Measurements from ENCODE around the gene ANKLE1. TPM values are rescaled to one million over a fixed set of nuclear protein-coding genes. Genes with fewer than 3 reads are reported as not detected.

Gene ANKLE1
- total RNA-seq, 1 donor from 2014 or later = 3.6 TPM

- DNase-seq (ENCODE audit: low spot score in 2 of 2, unreplicated experiment in 2 of 2) = no peak
Measured at GRCh38 chr19:17242431-17243208, 39.1 kb upstream of the ANKLE1 start.

GRCh38 chr19:17243211-17243829 lies 38.4 kb upstream of the ANKLE1 start:
- no peaks in the 10 kb centered on the region for H3K9me3 Mint-ChIP-seq
- DNase-seq (ENCODE audit: low spot score in 2 of 2, unreplicated experiment in 2 of 2) = no peak
- TF ChIP-seq CTCF (IDR thresholded peaks at IDR 0.05; ENCODE audit: unreplicated experiment) = no peak
- peaks cover 44% of the 10 kb centered on the region for H3K4me1 Mint-ChIP-seq
- no peaks in the 10 kb centered on the region for H3K27me3 Mint-ChIP-seq (ENCODE audit: low read depth)
- peak overlapping the region; percentile 89 for H3K27ac Mint-ChIP-seq
- peak overlapping the region; percentile 89 for H3K4me3 Mint-ChIP-seq
- H3K36me3 Mint-ChIP-seq = peaks cover 2% of the 10 kb centered on the region

More at GRCh38 chr19:17242431-17243208, 39.1 kb upstream of the ANKLE1 start:
- Mint-ChIP-seq H3K27ac (peak overlapping the region; percentile 69), H3K9me3 (no peaks in the 10 kb centered on the region), H3K4me1 (peaks cover 41% of the 10 kb centered on the region), H3K27me3 (ENCODE audit: low read depth) (no peaks in the 10 kb centered on the region), H3K4me3 (peak overlapping the region; percentile 89), H3K36me3 (peaks cover 7% of the 10 kb centered on the region)
- no peak for TF ChIP-seq CTCF (IDR thresholded peaks at IDR 0.05; ENCODE audit: unreplicated experiment)

- no peak for TF ChIP-seq CTCF (IDR thresholded peaks at IDR 0.05; ENCODE audit: unreplicated experiment)
- H3K27me3 Mint-ChIP-seq (ENCODE audit: low read depth) = no peaks in the 10 kb centered on the region
- no peaks in the 10 kb centered on the region for H3K36me3 Mint-ChIP-seq
- peak overlapping the region; percentile 89 for H3K27ac Mint-ChIP-seq
- no peaks in the 10 kb centered on the region for H3K9me3 Mint-ChIP-seq
- peaks cover 49% of the 10 kb centered on the region for H3K4me1 Mint-ChIP-seq
- DNase-seq (ENCODE audit: low spot score in 2 of 2, unreplicated experiment in 2 of 2) = no peak
- H3K4me3 Mint-ChIP-seq = peak overlapping the region; percentile 89
Measured at GRCh38 chr19:17243830-17244617, 37.7 kb upstream of the ANKLE1 start.

GRCh38 chr19:17244618-17245534 lies 36.8 kb upstream of the ANKLE1 start:
- Mint-ChIP-seq H3K27ac (peak overlapping the region; percentile 79), H3K4me1 (peaks cover 50% of the 10 kb centered on the region), H3K9me3 (no peaks in the 10 kb centered on the region), H3K4me3 (peak overlapping the region; percentile 89), H3K27me3 (ENCODE audit: low read depth) (no peaks in the 10 kb centered on the region), H3K36me3 (no peaks in the 10 kb centered on the region)
- peak in 1 of 2 experiments; percentile 59 for DNase-seq (ENCODE audit: low spot score in 2 of 2, unreplicated experiment in 2 of 2)
- TF ChIP-seq CTCF (IDR thresholded peaks at IDR 0.05; ENCODE audit: unreplicated experiment) = no peak

- H3K27ac Mint-ChIP-seq = peak within 1 kb of the TSS; percentile 92
- H3K4me1 Mint-ChIP-seq = peaks cover 50% of the 10 kb centered on the region
- peak in 1 of 2 experiments; percentile 72 for DNase-seq (ENCODE audit: low spot score in 2 of 2, unreplicated experiment in 2 of 2)
- peak within 1 kb of the TSS; percentile 90 for H3K4me3 Mint-ChIP-seq
- no peaks in the 10 kb centered on the region for H3K36me3 Mint-ChIP-seq
- H3K27me3 Mint-ChIP-seq (ENCODE audit: low read depth) = no peaks in the 10 kb centered on the region
- no peaks in the 10 kb centered on the region for H3K9me3 Mint-ChIP-seq
- TF ChIP-seq CTCF (IDR thresholded peaks at IDR 0.05; ENCODE audit: unreplicated experiment) = no peak
Measured at GRCh38 chr19:17245535-17245984, 36.1 kb upstream of the ANKLE1 start, which contains the start of gene NR2F6. NR2F6 (minus strand) TSS chr19:17245919; CDS start chr19:17245220, 699 bp downstream.
